Right forelimb (tissue), 1 donor: ENCODE results near the gene ACTR10.

Experiments
- DNase-seq: peaks from one replicate; pipeline ENCODE4 v3.0.0-alpha.2; 2018

Gene ACTR10

DNA sequence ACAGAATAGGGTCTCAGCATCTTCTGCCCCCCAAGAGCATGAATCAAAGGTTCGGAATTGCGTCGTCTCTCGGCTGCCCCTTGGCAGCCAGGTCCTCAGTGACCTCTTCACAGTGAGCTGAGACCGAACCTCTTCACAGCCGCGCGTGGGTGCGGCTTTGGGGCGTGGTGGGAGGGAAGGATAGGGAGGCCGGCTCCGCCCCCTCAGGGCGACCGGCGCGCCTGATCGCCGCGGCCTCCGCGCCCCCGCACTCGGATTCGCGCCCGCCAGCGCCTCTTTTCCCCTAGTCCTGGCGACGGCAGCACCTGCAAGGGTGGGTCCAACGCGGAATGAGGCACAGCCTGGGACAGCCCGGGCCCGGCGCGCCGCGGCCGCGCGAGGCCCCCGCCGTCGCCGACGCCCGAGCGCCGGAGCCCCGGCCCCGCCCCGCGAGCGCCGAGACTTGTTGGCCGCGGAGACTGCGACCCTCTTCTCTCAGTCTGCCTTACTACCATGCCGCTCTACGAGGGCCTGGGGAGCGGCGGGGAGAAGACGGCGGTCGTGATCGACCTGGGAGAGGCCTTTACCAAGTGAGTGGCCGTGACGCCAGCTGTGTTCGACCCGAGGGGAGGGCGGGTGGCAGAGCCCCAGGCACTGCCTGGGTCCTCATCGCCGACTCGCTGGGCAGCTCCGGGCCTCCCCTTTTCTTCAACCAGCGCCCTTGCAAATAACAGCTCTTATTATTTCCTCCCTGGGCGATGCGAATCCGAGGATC is at the start of gene ACTR10:
ACTR10 (plus strand) TSS at position 424 of the 754 bp plus-strand sequence; CDS start at position 493, 69 bp downstream.
- DNase-seq = peak; percentile 92

DNA sequence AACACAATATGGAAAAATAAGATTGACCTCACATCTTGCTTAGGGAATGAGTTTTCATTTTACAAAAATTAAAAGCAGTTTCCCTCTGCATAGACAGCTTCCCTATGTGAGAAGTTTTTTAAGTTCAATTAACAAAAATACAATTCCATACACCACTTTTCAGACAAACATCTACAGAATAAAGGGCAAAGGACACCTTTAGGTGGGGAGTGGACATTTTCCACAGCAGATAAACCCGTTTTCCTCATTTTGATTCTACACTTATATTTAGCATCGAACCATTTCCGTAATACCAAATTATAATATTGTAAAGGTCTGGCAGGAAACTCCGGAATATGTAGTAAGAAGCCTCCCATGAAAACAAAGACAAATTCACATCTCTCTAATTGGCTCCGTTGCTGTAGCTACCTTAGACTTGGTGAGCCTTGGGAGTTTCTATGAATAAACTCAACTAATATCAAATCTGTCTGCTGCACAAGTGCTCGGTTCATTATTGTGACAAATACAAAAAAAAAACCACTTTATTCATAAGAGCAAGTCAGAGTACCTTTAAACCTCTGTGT is 49.6 kb upstream of the ACTR10 start:
- DNase-seq = no peak

DNA sequence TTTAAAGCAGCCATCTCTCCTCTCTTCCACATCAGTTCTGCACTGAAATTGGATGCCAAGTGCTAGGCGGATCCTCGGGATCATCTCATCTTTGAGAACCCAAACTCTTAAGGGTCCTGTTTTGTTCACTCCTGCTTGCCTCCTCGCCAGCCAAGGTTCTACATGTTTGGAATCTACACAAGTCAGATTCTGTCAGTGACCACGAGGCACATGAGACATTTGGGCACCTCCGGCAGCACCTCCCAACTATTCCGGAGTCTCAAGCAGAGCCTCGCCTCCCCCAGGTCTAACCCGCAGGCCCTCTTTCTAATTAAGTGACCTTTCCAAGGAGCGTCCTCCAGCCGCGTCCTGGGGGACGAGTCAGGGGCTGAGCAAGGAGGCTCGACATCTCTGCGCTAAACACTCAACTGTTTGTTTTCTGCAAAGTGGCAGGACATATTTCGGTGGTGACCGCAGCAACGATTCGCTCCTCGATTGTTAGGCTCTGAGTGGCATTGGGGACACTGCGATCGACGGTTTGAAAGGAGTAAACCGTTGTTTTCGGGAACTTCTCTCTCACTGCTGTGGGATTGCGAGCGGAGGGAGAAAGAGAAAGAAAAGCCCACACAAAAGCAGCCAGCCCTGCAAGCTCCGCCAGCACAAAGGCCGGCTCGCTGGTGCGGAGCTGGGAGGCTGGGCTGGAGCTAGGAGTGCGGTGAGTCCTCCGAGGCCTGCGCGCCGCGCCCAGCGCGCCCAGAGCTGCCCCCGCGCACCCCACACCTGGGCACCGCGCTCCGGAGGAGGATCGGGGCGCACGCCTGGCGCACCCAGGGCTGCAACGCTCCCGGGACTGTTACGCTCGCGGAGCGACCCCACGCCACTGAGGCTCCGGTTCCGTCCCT is 48.6 kb upstream of the ACTR10 start:
- DNase-seq = peak; percentile 60

DNA sequence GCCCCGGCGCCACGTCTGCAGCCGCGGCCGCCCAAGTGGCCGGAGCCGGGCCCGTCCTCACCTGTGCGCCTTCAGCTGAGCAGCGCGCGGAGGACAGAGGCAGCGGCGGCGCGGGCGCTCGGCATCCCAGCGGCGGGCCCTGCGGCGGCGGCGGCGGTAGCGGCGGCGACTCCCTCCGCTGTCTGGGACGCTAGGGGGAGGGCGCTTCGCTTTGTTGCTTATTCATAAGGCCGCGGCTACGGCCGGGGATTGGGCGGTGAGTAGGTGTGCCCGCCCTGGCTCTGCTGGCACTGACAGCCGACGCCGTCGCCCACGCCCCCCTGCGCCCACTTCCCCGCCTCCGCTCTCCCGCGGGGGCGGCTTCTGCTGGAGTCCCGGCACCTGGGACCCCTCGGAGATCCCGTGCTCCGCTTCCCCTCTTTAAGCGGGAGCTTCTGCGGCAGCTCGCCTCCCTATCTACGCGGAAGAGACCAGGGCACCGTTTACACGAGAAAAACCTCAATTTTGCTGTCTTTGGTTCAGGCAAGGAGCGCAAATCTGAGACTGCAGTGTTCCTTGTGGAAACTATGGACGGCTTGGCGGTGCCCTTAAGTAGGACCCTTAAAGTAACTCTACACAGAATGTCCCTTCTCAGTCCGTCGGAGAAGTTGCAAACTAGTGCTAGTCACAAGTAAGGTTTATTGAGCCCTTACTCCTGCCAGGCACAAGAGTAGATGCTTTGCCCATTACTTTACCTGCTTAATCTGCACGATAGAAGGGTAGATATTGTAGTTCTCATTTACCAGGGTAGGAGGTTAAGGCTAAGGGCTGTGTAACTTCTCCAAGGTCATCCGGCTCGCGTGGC is 47.7 kb upstream of the ACTR10 start, which contains the start of gene ARMH4:
ARMH4 (minus strand) TSS at position 200 of the 844 bp plus-strand sequence. CDS start 12,855 bp downstream, outside the sequence.
- DNase-seq = peak; percentile 87

DNA sequence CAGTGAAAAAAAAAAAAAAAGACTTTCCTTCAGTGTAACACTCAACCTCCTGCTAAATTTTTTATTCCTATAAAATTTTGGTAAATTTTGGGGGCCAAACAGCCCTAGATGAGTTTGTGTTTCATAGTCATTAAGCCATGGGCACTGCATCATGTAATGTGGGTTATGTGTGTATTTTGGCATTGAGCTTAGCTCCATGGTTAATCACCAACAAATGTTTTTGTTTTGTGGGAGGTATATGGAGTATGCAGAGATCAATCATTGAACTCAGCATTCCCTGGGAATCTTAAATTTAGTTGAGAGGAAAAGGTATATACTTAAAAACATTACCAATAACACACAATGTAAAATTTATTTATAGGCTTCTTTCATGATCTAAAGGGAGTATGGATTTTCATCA is 39.4 kb upstream of the ACTR10 start:
- no peak for DNase-seq

DNA sequence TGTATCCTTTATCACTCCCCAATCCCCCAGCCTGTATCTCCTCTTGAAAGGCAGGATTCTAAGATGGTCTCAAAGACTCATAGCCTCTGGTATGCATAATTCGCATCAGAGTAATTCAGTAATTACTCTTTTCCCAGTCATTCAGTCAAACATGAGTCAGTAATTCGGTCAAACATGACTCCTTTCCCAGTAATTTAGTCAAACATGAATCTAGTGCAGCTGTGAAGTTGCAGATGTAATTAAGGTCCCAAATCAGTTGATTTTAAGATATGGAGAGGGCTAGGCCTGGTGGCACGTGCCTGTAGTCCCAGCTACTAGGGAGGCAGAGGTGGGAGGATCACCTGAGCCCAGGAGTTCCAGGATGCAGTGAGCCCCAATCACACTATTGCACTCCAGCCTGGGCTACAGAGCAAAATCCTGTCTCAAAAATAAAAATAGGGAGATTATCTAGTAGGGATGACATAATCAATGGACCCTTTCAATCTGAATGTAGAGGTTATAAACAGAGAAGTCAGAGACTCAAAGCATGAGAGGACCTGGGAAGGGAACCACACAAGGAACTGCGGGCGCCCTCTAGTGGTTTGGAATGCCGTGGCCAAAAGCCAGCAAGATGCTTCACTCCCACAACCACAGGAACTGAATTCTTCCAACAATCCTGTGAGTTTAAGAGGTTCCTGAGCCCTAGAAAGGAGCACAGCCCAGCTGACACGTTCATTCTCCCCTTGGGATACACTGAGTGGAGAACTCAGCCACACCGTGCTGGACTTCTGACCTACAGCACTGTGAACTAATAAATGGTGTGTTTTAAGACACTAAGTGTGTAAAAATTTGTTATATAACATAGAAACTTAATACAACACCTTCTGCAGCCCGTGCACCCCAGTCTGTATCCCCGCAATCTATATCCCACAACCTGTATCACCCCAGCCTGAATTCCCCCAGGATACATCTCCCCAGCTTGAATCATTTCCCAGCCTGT is 33.7 kb upstream of the ACTR10 start:
- peak; percentile 86 for DNase-seq

DNA sequence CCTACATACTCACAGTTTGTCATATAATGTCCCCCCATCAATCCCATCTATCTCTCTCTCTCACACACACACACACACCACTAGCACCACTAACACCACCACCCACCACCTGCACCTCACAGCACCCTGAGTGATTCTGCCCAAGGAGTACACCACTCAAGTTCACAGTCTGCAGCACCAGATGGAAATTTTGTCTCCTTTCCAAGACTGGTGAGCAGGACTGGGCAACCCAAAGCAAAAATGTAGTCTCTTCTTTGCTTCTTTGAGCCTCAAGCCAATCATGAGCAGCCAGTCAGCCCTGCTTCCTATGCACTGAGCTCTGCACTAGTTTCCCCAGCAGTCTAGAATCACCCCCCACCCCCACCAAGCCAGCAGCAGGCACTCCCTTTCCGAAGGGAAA is 32.9 kb upstream of the ACTR10 start:
- no peak for DNase-seq

DNA sequence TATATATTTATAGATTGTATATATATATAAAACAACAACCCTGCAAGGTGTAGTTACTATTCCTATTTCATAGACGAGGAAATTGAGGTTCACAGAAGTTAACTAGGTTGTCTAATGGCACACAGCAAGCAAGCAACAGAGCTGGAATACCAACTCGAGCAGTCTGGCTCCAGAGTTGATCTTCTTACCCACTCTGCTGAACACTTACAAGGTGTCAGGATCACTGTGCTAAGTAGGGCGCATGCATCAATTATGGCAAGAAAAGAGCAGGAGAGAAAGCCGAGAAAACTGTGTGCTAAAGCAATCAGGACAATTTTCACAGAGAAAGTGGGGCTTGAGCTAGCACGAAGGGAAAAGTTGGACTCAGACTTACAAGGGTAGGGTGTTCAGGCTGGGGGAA is 32.1 kb upstream of the ACTR10 start:
- DNase-seq = no peak

DNA sequence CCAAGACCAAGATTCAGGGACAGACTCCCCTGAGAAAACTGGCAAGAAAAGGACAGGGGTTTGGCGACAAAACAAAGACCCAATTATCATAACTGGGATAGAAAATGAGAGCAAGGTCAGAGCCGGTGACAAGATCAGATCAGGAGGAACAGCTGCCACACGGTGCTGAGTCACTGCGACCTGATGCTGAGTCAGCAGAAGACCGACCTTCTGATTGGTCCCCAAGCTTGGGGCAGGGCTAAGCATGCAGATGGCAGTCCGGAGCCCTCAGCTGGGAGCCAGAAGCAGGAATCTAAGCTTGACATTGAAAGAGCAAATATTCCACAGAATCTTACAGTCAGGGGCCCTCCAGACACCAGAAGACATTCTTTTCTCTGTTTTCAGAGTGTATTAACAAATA is 28.9 kb upstream of the ACTR10 start:
- DNase-seq = no peak

DNA sequence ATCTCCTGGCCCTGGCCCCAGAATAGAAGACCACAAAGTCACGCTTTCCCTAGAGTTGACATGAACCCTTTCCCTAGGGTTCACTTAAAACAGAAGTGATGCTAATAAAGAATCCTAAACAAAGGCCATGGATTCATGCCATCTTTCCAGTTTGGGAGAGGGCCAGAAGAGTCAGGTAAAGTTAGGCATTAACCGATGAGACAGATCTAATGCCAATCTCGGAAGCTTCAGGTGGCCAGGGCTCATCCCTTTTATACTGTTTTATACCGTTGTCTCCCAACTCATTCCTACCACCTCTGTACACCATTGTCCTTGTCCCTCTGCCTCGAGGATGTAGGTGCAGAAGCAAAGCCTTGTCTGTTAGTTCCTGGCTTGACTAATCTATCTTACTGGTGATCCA is 22.8 kb upstream of the ACTR10 start:
- DNase-seq = no peak

DNA sequence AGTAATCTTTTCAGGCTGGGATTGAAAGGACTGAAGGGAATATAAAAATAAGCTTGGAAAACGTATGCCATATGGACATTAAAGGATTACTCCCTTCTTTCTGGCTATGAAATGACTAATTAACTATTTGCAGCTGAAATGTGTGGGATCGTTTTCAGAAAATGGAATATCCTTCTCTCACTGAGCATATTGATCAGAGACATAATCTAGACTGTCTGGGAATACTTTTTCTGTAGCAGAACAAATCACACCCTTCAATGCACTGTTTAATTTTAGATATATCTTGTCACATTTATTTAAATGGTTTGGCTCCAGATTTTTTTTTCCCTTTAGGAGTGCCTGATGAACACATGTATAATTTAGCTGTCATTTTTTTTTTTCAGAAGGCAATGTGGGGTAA is 10.8 kb upstream of the ACTR10 start:
- no peak for DNase-seq

DNA sequence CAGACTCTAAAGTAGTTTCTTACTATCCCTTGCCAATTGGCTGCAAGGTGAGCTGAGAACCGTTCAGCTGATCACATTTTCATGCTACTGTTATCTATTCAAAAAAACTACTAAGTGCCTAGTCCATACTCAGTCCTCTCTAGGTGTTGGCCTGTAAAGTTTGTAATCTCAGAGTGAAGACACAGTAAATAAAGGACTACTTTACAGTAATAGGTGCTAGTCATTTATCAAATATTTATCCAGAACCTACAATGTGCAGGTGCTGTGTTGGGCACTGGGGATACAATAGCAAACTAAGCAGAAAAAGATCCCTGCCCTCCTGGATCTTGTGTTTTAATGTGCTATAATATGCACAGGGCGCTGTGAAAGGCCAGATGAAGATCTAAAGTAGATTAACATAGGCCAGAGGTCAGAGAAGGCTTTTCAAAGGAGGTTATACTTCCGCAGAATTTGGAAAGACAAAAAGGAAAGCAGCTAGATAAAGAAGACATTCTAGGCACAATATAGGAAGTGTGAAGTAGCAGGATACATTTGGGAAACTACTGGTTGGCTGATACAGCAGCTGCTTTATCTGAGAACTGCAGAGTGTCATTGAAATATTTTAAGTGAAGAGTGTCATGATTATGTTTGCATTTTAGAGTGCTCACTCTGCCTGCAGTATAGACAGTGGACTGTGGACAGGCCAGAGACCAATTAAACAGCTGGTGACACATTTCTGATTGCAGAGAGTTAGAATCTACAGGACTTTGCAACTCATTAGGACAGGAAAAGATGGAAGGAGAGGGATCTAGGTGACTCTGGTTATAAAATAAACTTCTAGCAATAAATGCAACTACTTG is 8.0 kb upstream of the ACTR10 start:
- no peak for DNase-seq

DNA sequence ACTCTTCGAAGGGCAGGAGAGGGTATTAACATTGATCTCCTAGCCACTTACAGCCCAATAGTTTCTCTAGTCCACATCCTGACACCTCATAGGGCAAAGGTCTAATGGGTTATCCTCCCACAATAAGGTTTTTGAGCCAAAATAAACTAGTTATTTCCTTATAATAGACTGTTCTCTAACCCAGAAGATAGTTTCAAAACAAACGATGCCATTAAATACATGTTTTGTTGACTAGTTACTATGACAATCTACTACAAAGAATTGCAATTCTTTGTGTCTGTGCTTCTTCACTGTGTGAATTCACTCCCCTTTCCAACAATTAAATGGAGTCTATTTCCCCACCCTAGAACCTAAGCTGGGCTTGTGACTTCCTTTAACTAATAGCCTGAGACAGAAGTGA is 6.4 kb upstream of the ACTR10 start:
- DNase-seq = no peak

DNA sequence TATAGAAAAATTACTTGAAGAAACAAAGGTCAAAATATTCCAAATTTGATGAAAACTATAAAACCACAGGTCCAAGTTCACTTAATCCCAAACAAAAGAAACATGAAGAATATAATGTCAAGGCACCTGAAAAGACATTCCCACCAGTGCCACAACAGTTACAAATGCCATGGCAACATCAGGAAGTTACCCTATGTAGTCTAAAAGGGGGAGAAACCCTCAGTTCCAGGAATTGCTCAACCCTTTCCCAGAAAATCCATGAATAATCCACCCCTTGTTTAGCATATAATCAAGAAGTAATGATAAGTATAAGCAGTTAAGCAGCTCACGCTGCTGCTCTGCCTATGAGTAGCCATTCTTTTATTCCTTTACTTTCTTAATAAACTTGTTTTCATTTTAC is 3.8 kb upstream of the ACTR10 start:
- no peak for DNase-seq

DNA sequence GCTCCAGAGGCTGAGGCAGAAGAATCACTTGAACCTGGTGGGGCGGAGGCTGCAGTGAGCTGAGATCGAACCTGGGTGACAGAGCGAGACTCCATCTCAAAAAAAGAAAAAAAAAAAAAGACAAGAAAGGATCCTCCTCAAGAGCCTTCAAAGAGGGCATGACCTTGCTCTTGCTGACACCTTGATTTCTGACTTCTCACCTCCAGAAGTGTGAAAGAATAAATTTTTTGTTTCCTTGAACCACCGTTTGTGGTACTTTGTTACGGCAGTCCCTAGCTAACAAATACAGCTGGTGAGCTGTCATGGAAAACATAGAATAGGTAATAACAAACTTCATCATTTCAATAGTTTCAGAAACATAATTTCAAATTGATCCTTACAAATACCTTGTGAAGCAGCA is 1.9 kb upstream of the ACTR10 start:
- no peak for DNase-seq

DNA sequence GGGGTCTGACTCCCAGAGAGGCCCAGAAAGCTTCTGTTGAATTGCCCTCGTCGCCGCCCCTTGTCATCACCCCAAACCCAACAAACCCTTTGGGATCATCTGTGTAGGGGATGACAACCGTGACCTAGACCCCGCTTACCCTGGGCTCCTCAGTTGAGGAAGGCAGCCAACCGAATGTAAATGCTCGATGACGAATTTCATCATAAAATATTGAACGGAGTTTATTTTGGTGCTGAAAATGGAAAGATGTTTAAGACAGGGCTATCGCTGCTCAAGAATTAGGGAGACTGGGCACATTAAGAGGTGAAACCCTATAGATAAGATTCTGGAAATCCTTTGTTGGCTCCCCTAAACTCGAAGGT is 512 bp downstream of the ACTR10 start:
- DNase-seq = no peak

DNA sequence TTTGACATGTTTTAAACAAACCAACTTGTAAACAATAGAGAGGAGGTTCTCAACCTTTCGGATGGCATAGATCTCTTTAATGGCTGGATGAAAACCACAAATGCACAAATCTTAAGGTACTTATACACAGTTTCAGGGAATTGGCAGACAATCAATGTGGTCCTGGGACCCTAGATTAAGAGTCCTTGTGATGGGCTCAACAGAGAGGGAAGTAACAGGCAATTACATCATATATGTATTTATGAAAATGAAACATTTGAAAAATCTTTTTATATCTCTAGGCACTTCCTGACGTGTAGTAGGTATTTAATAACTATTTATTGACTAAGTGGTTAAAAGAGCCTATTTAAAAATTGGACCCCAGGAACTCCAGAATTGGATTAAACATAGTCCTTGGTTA is 897 bp downstream of the ACTR10 start:
- DNase-seq = no peak

DNA sequence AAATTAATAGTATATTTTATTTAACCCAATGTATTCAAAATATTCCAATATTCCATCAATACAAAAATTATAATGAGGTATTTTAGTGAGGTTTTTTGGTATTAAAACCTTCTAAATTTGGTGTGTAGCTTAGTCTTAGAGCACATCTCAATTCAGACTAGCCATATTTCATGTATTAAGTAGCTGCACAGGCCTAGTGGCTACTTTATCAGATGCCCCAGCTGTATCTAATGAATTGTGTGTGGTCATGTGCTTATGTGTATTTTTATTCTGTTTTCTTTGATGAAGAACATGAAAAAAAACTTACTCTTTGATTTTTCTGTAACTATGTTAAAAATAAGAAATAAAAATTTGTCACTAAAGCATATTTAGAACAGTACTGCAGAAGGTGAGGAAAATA is 13.2 kb downstream of the ACTR10 start:
- no peak for DNase-seq

DNA sequence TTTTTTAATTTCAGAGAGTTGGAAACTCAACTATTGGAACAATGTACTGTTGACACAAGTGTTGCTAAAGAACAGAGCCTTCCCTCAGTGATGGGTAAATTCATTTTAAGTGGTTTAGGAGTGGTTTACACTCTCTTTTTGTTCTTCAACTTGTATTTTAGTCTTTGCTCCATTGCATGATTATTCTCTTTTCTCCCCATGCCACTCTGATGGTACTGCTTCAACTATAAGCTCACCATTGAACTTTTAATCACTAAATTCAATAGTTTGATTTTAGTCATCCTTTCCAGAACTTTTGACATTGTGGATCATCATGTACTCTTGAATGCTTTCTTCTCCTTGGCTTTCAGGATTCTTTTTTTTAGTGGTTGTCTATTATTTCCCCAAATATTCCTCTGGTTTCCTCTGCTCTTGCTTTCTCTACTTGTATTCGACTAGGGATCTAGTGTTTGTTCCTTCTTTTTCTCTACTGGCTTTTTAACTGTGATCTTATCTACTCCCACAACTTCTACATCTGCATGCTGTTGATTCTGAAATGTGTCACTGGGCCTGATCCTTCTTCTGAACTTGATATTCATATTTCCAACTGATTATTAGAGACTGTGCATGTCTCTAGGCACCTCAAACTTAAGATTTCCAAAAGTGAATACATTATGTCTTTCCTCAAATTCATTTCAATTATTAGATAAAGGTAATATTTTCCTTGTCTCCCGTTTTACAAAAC is 15.4 kb downstream of the ACTR10 start:
- DNase-seq = no peak

DNA sequence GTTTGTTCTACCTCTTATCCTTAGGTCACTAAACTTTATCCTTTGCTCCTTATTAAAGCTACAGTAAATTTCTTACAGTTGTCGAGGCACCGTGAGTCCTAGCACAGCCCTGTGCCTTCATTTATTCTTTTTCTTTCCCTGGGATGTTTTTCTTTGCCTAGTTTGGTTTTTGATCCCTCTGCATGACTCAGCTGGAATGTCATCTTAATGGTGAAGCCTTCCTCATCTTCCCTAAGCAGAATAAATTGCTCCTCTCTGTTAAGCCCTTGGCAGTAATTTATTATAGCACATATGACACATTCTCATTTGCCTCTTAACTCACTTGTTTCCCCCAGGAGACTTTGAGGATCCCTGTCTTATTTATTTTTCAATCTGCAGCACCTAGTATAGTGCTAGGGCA is 16.6 kb downstream of the ACTR10 start:
- no peak for DNase-seq
